CD4-positive, alpha-beta memory T cell (primary cell): ENCODE measurements around the gene NEUROG2. TPM values are rescaled to one million over a fixed set of nuclear protein-coding genes. Genes with fewer than 3 reads are reported as not detected.

Source experiments
- CTCF ChIA-PET: fragments of 350-600 bp; sonication (Branson Sonifier 250); formaldehyde crosslinking; loops from one replicate; lab custom pipeline; 2021; ENCODE audit warnings: inconsistent platforms; ENCODE audit not compliant: partially characterized antibody; lab: Charles Lee
- POLR2A ChIA-PET: fragments of 350-600 bp; sonication (Branson Sonifier 250); formaldehyde crosslinking; loops from one replicate; lab custom pipeline; 2021; ENCODE audit not compliant: partially characterized antibody; lab: Charles Lee
- DNase-seq, 5 donors: peaks; one replicate each; pipeline versions ENCODE4 v3.0.0 to v3.0.0-alpha.2; 2020 to 2022; ENCODE audit warnings: mixed read lengths in 1 of 5
- H3K27ac ChIP-seq: one replicate; pipeline ENCODE4 v1.7.0; 2013; ENCODE audit warnings: low read depth, low read length
- H3K27me3 ChIP-seq: 2 replicates; pipeline ENCODE4 v1.7.0; 2013; ENCODE audit warnings: mild to moderate bottlenecking, low read length, moderate library complexity; ENCODE audit not compliant: insufficient read depth
- H3K36me3 ChIP-seq: 2 replicates; pipeline ENCODE4 v1.7.0; 2013; ENCODE audit warnings: mild to moderate bottlenecking, low read length, moderate library complexity; ENCODE audit not compliant: insufficient read depth
- H3K4me1 ChIP-seq: 2 replicates; pipeline ENCODE4 v1.7.0; 2013; ENCODE audit warnings: mild to moderate bottlenecking, low read length, moderate library complexity; ENCODE audit not compliant: insufficient read depth
- H3K4me3 ChIP-seq, 2 donors: one replicate each; pipeline ENCODE4 v1.7.0; 2013; ENCODE audit warnings: low read length in 2 of 2, mild to moderate bottlenecking in 1 of 2
- H3K9me3 ChIP-seq, 2 donors: one replicate each; pipeline ENCODE4 v1.7.0; 2013; ENCODE audit warnings: low read length in 2 of 2, control low read depth in 1 of 2; ENCODE audit not compliant: control insufficient read depth in 1 of 2
- H3K27ac Mint-ChIP-seq, 7 donors: one replicate each; pipeline ENCODE4 v1.8.0; 2020 to 2021; ENCODE audit warnings: mixed read lengths in 7 of 7, mild to moderate bottlenecking in 6 of 7, inconsistent platforms in 3 of 7, moderate library complexity in 3 of 7
- H3K27me3 Mint-ChIP-seq, 2 donors: one replicate each; pipeline ENCODE4 v1.8.0; 2020 to 2021; ENCODE audit warnings: mixed read lengths in 2 of 2
- H3K36me3 Mint-ChIP-seq, 2 donors: one replicate each; pipeline ENCODE4 v1.8.0; 2020 to 2021; ENCODE audit warnings: mixed read lengths in 2 of 2, inconsistent platforms in 1 of 2, mild to moderate bottlenecking in 1 of 2
- H3K4me1 Mint-ChIP-seq, 4 donors: one replicate each; pipeline ENCODE4 v1.8.0; 2020 to 2021; ENCODE audit warnings: mixed read lengths in 4 of 4, mild to moderate bottlenecking in 1 of 4
- H3K4me3 Mint-ChIP-seq, 8 donors: one replicate each; pipeline ENCODE4 v1.8.0; 2020 to 2021; ENCODE audit warnings: mixed read lengths in 8 of 8, mild to moderate bottlenecking in 7 of 8, moderate library complexity in 6 of 8, inconsistent platforms in 3 of 8
- H3K9me3 Mint-ChIP-seq, 8 donors: one replicate each; pipeline ENCODE4 v1.8.0; 2020 to 2021; ENCODE audit warnings: mixed read lengths in 8 of 8, mild to moderate bottlenecking in 5 of 8, inconsistent platforms in 3 of 8, moderate library complexity in 1 of 8
- intact Hi-C: fragments of 100-400 bp; cut with micrococcal nuclease; formaldehyde crosslinking; loops from one replicate; pipeline ENCODE4 v1.15.1; 2023
- polyA plus RNA-seq, 2 donors: library from polyadenylated mRNA; unstranded; fragments of 300-500 nt; fragmentation: Illumina TruSeq; gene quantifications; one replicate each; pipeline ENCODE4 v1.2.3, GENCODE V29; 2021
- total RNA-seq, 2 experiments: library from RNA; stranded (reverse); gene quantifications; one replicate each; pipeline ENCODE4 v1.2.3, GENCODE V29; 2021

The NEUROG2 gene
- total RNA-seq, result not detected
- not detected for polyA plus RNA-seq

- peak within 1 kb of the TSS in 6 of 7 donors; percentile 6 to 87 (median 72) for H3K27ac Mint-ChIP-seq
- H3K27ac ChIP-seq, result no peak within 1 kb of the TSS
- intact Hi-C loops, result loop anchor here (2.0 kb wide), 1 partner anchor 283 kb away; no protein-coding TSS in a partner anchor
- H3K27me3 ChIP-seq, result peaks cover 78% of the 10 kb centered on the region
- no peaks in the 10 kb centered on the region for H3K9me3 ChIP-seq
- peaks cover 77 to 79% of the 10 kb centered on the region in 2 donors for H3K27me3 Mint-ChIP-seq
- H3K36me3 Mint-ChIP-seq, result peaks cover 2 to 3% of the 10 kb centered on the region in 2 donors
- H3K4me1 ChIP-seq, result peaks cover 51% of the 10 kb centered on the region
- H3K36me3 ChIP-seq, result no peaks in the 10 kb centered on the region
- peak within 1 kb of the TSS; percentile 87 to 98 (median 92) for H3K4me3 Mint-ChIP-seq
- peak within 1 kb of the TSS in 1 of 2 donors; percentile 37 for H3K4me3 ChIP-seq
- POLR2A ChIA-PET, result interaction anchor here (1.5 kb wide), 1 partner anchor 230 kb away, joined by 9 read pairs; the partner anchor contains the start of gene TIFA
- CTCF ChIA-PET, result interaction anchor here (1.0 kb wide), 1 partner anchor 181 kb away, joined by 3 read pairs; no protein-coding TSS in a partner anchor
- peak in 1 of 5 donors; percentile 50 for DNase-seq
- H3K9me3 Mint-ChIP-seq, result peaks cover 0 to 37% (median 19%) of the 10 kb centered on the region in 8 donors
- H3K4me1 Mint-ChIP-seq, result peaks cover 33 to 81% (median 49%) of the 10 kb centered on the region in 4 donors
Measured at GRCh38 chr4:112516066-112516470, at the start of gene NEUROG2. TSS of gene NEUROG2 (minus strand) at chr4:112516180. CDS start at chr4:112515475, 705 bp downstream.

GRCh38 chr4:112564706-112565270 lies 48.8 kb upstream of the NEUROG2 start:
- Histone ChIP-seq H3K4me3 (no peak overlapping the region), H3K4me1 (no peaks in the 10 kb centered on the region), H3K36me3 (peaks cover 2% of the 10 kb centered on the region), H3K27me3 (no peaks in the 10 kb centered on the region), H3K9me3 (no peaks in the 10 kb centered on the region), H3K27ac (no peak overlapping the region)
- no peak for DNase-seq
- H3K9me3 Mint-ChIP-seq, result no peaks in the 10 kb centered on the region
- H3K27ac Mint-ChIP-seq, result no peak overlapping the region
- no peaks in the 10 kb centered on the region for H3K27me3 Mint-ChIP-seq
- ChIA-PET CTCF (no interaction called here), POLR2A (no interaction called here)
- H3K4me1 Mint-ChIP-seq, result peaks cover 0 to 1% (median 0%) of the 10 kb centered on the region in 4 donors
- H3K36me3 Mint-ChIP-seq, result peaks cover 0 to 19% of the 10 kb centered on the region in 2 donors
- no peak overlapping the region for H3K4me3 Mint-ChIP-seq
- intact Hi-C loops, result no loop called here

GRCh38 chr4:112563431-112564200 lies 47.6 kb upstream of the NEUROG2 start:
- ChIA-PET CTCF (no interaction called here), POLR2A (no interaction called here)
- intact Hi-C loops, result no loop called here

GRCh38 chr4:112562254-112562879 lies 46.4 kb upstream of the NEUROG2 start:
- ChIA-PET POLR2A (no interaction called here), CTCF (interaction anchor here (1.1 kb wide), 1 partner anchor 42 kb away, joined by 3 read pairs; no protein-coding TSS in a partner anchor)
- Mint-ChIP-seq H3K27ac (no peak overlapping the region), H3K27me3 (no peaks in the 10 kb centered on the region), H3K36me3 (peaks cover 0 to 21% of the 10 kb centered on the region in 2 donors), H3K9me3 (no peaks in the 10 kb centered on the region), H3K4me3 (no peak overlapping the region), H3K4me1 (peaks cover 0 to 1% (median 0%) of the 10 kb centered on the region in 4 donors)
- intact Hi-C loops, result no loop called here
- DNase-seq, result no peak
- peaks cover 2% of the 10 kb centered on the region for H3K36me3 ChIP-seq
- no peaks in the 10 kb centered on the region for H3K27me3 ChIP-seq
- H3K27ac ChIP-seq, result no peak overlapping the region
- no peaks in the 10 kb centered on the region for H3K4me1 ChIP-seq
- no peaks in the 10 kb centered on the region for H3K9me3 ChIP-seq
- H3K4me3 ChIP-seq, result no peak overlapping the region

More at GRCh38 chr4:112563431-112564200, 47.6 kb upstream of the NEUROG2 start:
- no peaks in the 10 kb centered on the region for H3K9me3 ChIP-seq
- H3K36me3 ChIP-seq, result peaks cover 2% of the 10 kb centered on the region
- H3K4me3 ChIP-seq, result no peak overlapping the region
- no peak overlapping the region for H3K27ac ChIP-seq
- no peaks in the 10 kb centered on the region for H3K27me3 ChIP-seq
- Mint-ChIP-seq H3K27ac (no peak overlapping the region), H3K36me3 (peaks cover 0 to 21% of the 10 kb centered on the region in 2 donors), H3K9me3 (no peaks in the 10 kb centered on the region), H3K4me1 (peaks cover 0 to 1% (median 0%) of the 10 kb centered on the region in 4 donors), H3K27me3 (no peaks in the 10 kb centered on the region), H3K4me3 (no peak overlapping the region)
- no peak for DNase-seq
- H3K4me1 ChIP-seq, result no peaks in the 10 kb centered on the region

GRCh38 chr4:112560084-112560483 lies 44.1 kb upstream of the NEUROG2 start:
- Mint-ChIP-seq H3K36me3 (peaks cover 0 to 16% of the 10 kb centered on the region in 2 donors), H3K9me3 (no peaks in the 10 kb centered on the region), H3K27ac (no peak overlapping the region), H3K4me1 (peaks cover 0 to 1% (median 0%) of the 10 kb centered on the region in 4 donors), H3K4me3 (no peak overlapping the region), H3K27me3 (no peaks in the 10 kb centered on the region)
- ChIA-PET POLR2A (no interaction called here), CTCF (interaction anchor here (0.5 to 1.1 kb wide), 2 partner anchors 167 to 461 kb away, joined by 3 read pairs; no protein-coding TSS in a partner anchor)
- Histone ChIP-seq H3K27ac (no peak overlapping the region), H3K9me3 (no peaks in the 10 kb centered on the region), H3K4me1 (no peaks in the 10 kb centered on the region), H3K27me3 (no peaks in the 10 kb centered on the region), H3K4me3 (no peak overlapping the region), H3K36me3 (peaks cover 2% of the 10 kb centered on the region)
- no peak for DNase-seq
- intact Hi-C loops, result no loop called here

GRCh38 chr4:112559053-112559452 lies 43.1 kb upstream of the NEUROG2 start:
- no peak overlapping the region for H3K27ac Mint-ChIP-seq

More at GRCh38 chr4:112559053-112559452, 43.1 kb upstream of the NEUROG2 start:
- no peak overlapping the region for H3K27ac ChIP-seq
- Mint-ChIP-seq H3K27me3 (no peaks in the 10 kb centered on the region), H3K4me1 (peaks cover 0 to 1% (median 0%) of the 10 kb centered on the region in 4 donors), H3K36me3 (peaks cover 0 to 18% of the 10 kb centered on the region in 2 donors), H3K4me3 (no peak overlapping the region), H3K9me3 (peaks cover 0 to 2% (median 0%) of the 10 kb centered on the region in 8 donors)
- intact Hi-C loops, result no loop called here
- no peak overlapping the region for H3K4me3 ChIP-seq
- no peak for DNase-seq
- no peaks in the 10 kb centered on the region for H3K4me1 ChIP-seq
- no peaks in the 10 kb centered on the region for H3K27me3 ChIP-seq
- POLR2A ChIA-PET, result no interaction called here
- H3K36me3 ChIP-seq, result peaks cover 2% of the 10 kb centered on the region
- CTCF ChIA-PET, result interaction anchor here (1.0 kb wide), 1 partner anchor 45 kb away, joined by 3 read pairs; no protein-coding TSS in a partner anchor
- no peaks in the 10 kb centered on the region for H3K9me3 ChIP-seq
